ENCODE results near the gene LLPH. TPM values are rescaled to one million over a fixed set of nuclear protein-coding genes. Genes with fewer than 3 reads are reported as not detected.
A peak's percentile ranks its signal among the peaks of the same experiment; 100 is the strongest.

Gene LLPH
- total and polyA plus RNA-seq, 2 of the 13 experiments (the other 11 are each of a cell fraction or from before 2014, with no cell fraction given): 4.2 to 25.6 TPM

GRCh38 chr12:66169221-66170170, 38.9 kb upstream of the LLPH start, which contains the start of gene TMBIM4 (continued):
- TF ChIP-seq ZC3H4 (CRISPR knock-in tag; IDR thresholded peaks at IDR 0.05; ENCODE audit: borderline replicate concordance) (no peak), JUND (CRISPR knock-in tag; IDR thresholded peaks at IDR 0.05) (no peak), ZZZ3 (CRISPR knock-in tag; IDR thresholded peaks at IDR 0.05; ENCODE audit: borderline replicate concordance) (peak; percentile 69; the same call in 1 of the 2 replicates), ZNF264 (CRISPR knock-in tag; IDR thresholded peaks at IDR 0.05) (0 out of 2 replicates have a peak, but pooled peaks have one; percentile 2), NFE2L2 (IDR thresholded peaks at IDR 0.05; ENCODE audit: low read length) (no peak), ZNF567 (CRISPR knock-in tag; IDR thresholded peaks at IDR 0.05; ENCODE audit: borderline replicate concordance) (peak; percentile 46; the same call in 1 of the 2 replicates), MAFF (IDR thresholded peaks at IDR 0.05; ENCODE audit: low read depth, low read length) (no peak), ZNF350 (CRISPR knock-in tag; IDR thresholded peaks at IDR 0.05; ENCODE audit: borderline replicate concordance, low read depth) (peak; percentile 84; the same call in 1 of the 2 replicates), ZNF326 (CRISPR knock-in tag; IDR thresholded peaks at IDR 0.05; ENCODE audit: borderline replicate concordance) (no peak), POLR2G (IDR thresholded peaks at IDR 0.05; ENCODE audit: low read depth, low read length) (peak; percentile 85), DR1 (CRISPR knock-in tag; IDR thresholded peaks at IDR 0.05) (peak; percentile 69; the same call in 1 of the 2 replicates), MTA1 (CRISPR knock-in tag; IDR thresholded peaks at IDR 0.05; ENCODE audit: borderline replicate concordance) (peak; percentile 90), SATB2 (CRISPR knock-in tag; IDR thresholded peaks at IDR 0.05) (no peak), POLR2AphosphoS5 (IDR thresholded peaks at IDR 0.05; ENCODE audit: low read depth, low read length) (peak; percentile 75), NR3C1 (CRISPR knock-in tag; IDR thresholded peaks at IDR 0.05) (no peak), MNT (IDR thresholded peaks at IDR 0.05) (no peak), MAFK (conservative IDR thresholded peaks at IDR 0.05 in 1 of 2, IDR thresholded peaks at IDR 0.05 in 1 of 2; ENCODE audit: low read length in 2 of 2) (no peak), SAFB2 (CRISPR knock-in tag; IDR thresholded peaks at IDR 0.05; ENCODE audit: borderline replicate concordance, low read depth) (peak; percentile 53; the same call in 1 of the 2 replicates)
- TF ChIP-seq, protein P1, sequence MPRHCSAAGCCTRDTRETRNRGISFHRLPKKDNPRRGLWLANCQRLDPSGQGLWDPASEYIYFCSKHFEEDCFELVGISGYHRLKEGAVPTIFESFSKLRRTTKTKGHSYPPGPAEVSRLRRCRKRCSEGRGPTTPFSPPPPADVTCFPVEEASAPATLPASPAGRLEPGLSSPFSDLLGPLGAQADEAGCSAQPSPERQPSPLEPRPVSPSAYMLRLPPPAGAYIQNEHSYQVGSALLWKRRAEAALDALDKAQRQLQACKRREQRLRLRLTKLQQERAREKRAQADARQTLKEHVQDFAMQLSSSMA (CRISPR knock-in tag; IDR thresholded peaks at IDR 0.05): 0 out of 2 replicates have a peak, but pooled peaks have one; percentile 31
- TF ChIP-seq, protein P2, sequence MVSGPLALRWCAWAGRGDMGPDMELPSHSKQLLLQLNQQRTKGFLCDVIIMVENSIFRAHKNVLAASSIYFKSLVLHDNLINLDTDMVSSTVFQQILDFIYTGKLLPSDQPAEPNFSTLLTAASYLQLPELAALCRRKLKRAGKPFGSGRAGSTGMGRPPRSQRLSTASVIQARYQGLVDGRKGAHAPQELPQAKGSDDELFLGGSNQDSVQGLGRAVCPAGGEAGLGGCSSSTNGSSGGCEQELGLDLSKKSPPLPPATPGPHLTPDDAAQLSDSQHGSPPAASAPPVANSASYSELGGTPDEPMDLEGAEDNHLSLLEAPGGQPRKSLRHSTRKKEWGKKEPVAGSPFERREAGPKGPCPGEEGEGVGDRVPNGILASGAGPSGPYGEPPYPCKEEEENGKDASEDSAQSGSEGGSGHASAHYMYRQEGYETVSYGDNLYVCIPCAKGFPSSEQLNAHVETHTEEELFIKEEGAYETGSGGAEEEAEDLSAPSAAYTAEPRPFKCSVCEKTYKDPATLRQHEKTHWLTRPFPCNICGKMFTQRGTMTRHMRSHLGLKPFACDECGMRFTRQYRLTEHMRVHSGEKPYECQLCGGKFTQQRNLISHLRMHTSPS (CRISPR knock-in tag; IDR thresholded peaks at IDR 0.05; ENCODE audit: low read depth): no peak
- TF ChIP-seq, protein P3, sequence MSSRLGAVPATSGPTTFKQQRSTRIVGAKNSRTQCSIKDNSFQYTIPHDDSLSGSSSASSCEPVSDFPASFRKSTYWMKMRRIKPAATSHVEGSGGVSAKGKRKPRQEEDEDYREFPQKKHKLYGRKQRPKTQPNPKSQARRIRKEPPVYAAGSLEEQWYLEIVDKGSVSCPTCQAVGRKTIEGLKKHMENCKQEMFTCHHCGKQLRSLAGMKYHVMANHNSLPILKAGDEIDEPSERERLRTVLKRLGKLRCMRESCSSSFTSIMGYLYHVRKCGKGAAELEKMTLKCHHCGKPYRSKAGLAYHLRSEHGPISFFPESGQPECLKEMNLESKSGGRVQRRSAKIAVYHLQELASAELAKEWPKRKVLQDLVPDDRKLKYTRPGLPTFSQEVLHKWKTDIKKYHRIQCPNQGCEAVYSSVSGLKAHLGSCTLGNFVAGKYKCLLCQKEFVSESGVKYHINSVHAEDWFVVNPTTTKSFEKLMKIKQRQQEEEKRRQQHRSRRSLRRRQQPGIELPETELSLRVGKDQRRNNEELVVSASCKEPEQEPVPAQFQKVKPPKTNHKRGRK (CRISPR knock-in tag; IDR thresholded peaks at IDR 0.05): no peak
- TF ChIP-seq, protein P4, sequence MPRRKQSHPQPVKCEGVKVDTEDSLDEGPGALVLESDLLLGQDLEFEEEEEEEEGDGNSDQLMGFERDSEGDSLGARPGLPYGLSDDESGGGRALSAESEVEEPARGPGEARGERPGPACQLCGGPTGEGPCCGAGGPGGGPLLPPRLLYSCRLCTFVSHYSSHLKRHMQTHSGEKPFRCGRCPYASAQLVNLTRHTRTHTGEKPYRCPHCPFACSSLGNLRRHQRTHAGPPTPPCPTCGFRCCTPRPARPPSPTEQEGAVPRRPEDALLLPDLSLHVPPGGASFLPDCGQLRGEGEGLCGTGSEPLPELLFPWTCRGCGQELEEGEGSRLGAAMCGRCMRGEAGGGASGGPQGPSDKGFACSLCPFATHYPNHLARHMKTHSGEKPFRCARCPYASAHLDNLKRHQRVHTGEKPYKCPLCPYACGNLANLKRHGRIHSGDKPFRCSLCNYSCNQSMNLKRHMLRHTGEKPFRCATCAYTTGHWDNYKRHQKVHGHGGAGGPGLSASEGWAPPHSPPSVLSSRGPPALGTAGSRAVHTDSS (CRISPR knock-in tag; conservative IDR thresholded peaks at IDR 0.05): no peak; the same call in 1 of the 2 replicates
